ENCODE data around the gene TSFM. TPM values are rescaled to one million over a fixed set of nuclear protein-coding genes. Genes with fewer than 3 reads are reported as not detected.

TSFM gene
- total and polyA plus RNA-seq, 2 of the 13 experiments (the other 11 are each of a cell fraction or from before 2014, with no cell fraction given), result 29.8 to 68.3 TPM

DNA sequence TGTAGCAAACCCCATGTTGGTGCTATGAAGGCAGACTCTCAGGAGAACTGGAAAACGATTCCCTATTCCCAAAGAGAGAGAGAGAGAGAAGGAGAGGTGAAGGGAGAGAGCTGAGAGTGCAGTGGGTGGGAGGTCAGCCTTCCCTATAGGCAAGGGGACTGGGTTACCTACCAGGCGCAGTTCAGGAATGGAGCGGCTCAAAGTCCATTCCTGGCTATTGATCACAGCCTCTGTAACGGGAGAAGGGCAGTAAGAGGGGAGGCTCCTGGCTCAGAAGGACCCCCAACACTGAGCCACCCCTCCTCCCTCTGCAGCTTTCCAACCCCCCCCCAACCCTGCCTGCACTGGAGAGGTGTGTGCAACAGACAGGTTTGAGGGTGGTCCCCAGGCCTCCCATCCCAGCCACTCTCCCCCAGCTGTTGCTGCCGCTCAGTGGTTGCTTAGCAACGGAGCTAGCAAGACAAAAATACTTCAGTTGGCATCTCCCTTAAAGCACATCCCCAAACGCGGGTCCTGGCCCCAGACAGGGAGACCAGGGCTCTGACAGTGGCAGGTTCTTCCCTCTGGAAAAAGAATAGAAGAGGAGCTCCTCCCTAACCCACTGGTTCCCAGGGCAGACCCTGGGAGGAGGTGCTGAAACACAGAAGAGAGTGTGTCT is 47.3 kb upstream of the TSFM start (continued):
- TF ChIP-seq, protein P1, sequence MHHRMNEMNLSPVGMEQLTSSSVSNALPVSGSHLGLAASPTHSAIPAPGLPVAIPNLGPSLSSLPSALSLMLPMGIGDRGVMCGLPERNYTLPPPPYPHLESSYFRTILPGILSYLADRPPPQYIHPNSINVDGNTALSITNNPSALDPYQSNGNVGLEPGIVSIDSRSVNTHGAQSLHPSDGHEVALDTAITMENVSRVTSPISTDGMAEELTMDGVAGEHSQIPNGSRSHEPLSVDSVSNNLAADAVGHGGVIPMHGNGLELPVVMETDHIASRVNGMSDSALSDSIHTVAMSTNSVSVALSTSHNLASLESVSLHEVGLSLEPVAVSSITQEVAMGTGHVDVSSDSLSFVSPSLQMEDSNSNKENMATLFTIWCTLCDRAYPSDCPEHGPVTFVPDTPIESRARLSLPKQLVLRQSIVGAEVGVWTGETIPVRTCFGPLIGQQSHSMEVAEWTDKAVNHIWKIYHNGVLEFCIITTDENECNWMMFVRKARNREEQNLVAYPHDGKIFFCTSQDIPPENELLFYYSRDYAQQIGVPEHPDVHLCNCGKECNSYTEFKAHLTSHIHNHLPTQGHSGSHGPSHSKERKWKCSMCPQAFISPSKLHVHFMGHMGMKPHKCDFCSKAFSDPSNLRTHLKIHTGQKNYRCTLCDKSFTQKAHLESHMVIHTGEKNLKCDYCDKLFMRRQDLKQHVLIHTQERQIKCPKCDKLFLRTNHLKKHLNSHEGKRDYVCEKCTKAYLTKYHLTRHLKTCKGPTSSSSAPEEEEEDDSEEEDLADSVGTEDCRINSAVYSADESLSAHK (CRISPR knock-in tag; IDR thresholded peaks at IDR 0.05; ENCODE audit: borderline replicate concordance), result no peak
- TF ChIP-seq YEATS4 (CRISPR knock-in tag; IDR thresholded peaks at IDR 0.05; ENCODE audit: borderline replicate concordance), result no peak
- TF ChIP-seq ZNF292 (CRISPR knock-in tag; IDR thresholded peaks at IDR 0.05; ENCODE audit: borderline replicate concordance, low read depth), result peak; percentile 41; the same call in 1 of the 2 replicates
- TF ChIP-seq BCL6 (CRISPR knock-in tag; IDR thresholded peaks at IDR 0.05), result peak; percentile 35; the same call in 1 of the 2 replicates
- no peak for TF ChIP-seq ZSCAN9 (CRISPR knock-in tag; IDR thresholded peaks at IDR 0.05; ENCODE audit: borderline replicate concordance)
- no peak for TF ChIP-seq ZBTB42 (CRISPR knock-in tag; IDR thresholded peaks at IDR 0.05)
- peak; percentile 84; the same call in 1 of the 2 replicates for TF ChIP-seq PPARG (CRISPR knock-in tag; conservative IDR thresholded peaks at IDR 0.05)
- TF ChIP-seq KMT2A (CRISPR knock-in tag; IDR thresholded peaks at IDR 0.05), result no peak
- no peak for TF ChIP-seq WIZ (CRISPR knock-in tag; IDR thresholded peaks at IDR 0.05)
- TF ChIP-seq ZNF253 (CRISPR knock-in tag; IDR thresholded peaks at IDR 0.05; ENCODE audit: borderline replicate concordance), result no peak
- TF ChIP-seq GATA4 (IDR thresholded peaks at IDR 0.05; ENCODE audit: borderline replicate concordance, low read depth), result no peak
- no peak for TF ChIP-seq ZNF296 (CRISPR knock-in tag; conservative IDR thresholded peaks at IDR 0.05)
- no peak for TF ChIP-seq MAFF (IDR thresholded peaks at IDR 0.05; ENCODE audit: low read depth, low read length)
- TF ChIP-seq ZNF546 (CRISPR knock-in tag; conservative IDR thresholded peaks at IDR 0.05), result no peak
- TF ChIP-seq, protein P2, sequence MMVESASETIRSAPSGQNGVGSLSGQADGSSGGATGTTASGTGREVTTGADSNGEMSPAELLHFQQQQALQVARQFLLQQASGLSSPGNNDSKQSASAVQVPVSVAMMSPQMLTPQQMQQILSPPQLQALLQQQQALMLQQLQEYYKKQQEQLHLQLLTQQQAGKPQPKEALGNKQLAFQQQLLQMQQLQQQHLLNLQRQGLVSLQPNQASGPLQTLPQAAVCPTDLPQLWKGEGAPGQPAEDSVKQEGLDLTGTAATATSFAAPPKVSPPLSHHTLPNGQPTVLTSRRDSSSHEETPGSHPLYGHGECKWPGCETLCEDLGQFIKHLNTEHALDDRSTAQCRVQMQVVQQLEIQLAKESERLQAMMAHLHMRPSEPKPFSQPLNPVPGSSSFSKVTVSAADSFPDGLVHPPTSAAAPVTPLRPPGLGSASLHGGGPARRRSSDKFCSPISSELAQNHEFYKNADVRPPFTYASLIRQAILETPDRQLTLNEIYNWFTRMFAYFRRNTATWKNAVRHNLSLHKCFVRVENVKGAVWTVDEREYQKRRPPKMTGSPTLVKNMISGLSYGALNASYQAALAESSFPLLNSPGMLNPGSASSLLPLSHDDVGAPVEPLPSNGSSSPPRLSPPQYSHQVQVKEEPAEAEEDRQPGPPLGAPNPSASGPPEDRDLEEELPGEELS (CRISPR knock-in tag; IDR thresholded peaks at IDR 0.05), result no peak
- no peak for TF ChIP-seq HOXA5 (CRISPR knock-in tag; IDR thresholded peaks at IDR 0.05)
- no peak for TF ChIP-seq GLI4 (CRISPR knock-in tag; IDR thresholded peaks at IDR 0.05; ENCODE audit: borderline replicate concordance)
- TF ChIP-seq FIP1L1 (IDR thresholded peaks at IDR 0.05; ENCODE audit: borderline replicate concordance, insufficient read depth, low read depth, low read length), result no peak
- TF ChIP-seq, protein P3, sequence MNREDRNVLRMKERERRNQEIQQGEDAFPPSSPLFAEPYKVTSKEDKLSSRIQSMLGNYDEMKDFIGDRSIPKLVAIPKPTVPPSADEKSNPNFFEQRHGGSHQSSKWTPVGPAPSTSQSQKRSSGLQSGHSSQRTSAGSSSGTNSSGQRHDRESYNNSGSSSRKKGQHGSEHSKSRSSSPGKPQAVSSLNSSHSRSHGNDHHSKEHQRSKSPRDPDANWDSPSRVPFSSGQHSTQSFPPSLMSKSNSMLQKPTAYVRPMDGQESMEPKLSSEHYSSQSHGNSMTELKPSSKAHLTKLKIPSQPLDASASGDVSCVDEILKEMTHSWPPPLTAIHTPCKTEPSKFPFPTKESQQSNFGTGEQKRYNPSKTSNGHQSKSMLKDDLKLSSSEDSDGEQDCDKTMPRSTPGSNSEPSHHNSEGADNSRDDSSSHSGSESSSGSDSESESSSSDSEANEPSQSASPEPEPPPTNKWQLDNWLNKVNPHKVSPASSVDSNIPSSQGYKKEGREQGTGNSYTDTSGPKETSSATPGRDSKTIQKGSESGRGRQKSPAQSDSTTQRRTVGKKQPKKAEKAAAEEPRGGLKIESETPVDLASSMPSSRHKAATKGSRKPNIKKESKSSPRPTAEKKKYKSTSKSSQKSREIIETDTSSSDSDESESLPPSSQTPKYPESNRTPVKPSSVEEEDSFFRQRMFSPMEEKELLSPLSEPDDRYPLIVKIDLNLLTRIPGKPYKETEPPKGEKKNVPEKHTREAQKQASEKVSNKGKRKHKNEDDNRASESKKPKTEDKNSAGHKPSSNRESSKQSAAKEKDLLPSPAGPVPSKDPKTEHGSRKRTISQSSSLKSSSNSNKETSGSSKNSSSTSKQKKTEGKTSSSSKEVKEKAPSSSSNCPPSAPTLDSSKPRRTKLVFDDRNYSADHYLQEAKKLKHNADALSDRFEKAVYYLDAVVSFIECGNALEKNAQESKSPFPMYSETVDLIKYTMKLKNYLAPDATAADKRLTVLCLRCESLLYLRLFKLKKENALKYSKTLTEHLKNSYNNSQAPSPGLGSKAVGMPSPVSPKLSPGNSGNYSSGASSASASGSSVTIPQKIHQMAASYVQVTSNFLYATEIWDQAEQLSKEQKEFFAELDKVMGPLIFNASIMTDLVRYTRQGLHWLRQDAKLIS (CRISPR knock-in tag; IDR thresholded peaks at IDR 0.05), result no peak
- TF ChIP-seq CENPX (CRISPR knock-in tag; IDR thresholded peaks at IDR 0.05), result no peak
- TF ChIP-seq ZNF772 (CRISPR knock-in tag; IDR thresholded peaks at IDR 0.05), result no peak
- TF ChIP-seq ZSCAN22 (CRISPR knock-in tag; IDR thresholded peaks at IDR 0.05), result no peak
- TF ChIP-seq SETDB1 (CRISPR knock-in tag; IDR thresholded peaks at IDR 0.05; ENCODE audit: borderline replicate concordance), result no peak
